DOHH2 (cell line): ENCODE results near the gene CD3E.

Source experiments
- H3F3A ChIP-seq: fragments of 200-600 bp; sonication (generic), shearing (Covaris generic); 2 replicates; pipeline ENCODE4 v1.6.0; 2016; ENCODE audit warnings: antibody characterized with exemption, mild to moderate bottlenecking; ENCODE audit not compliant: control insufficient read depth, insufficient read depth
- H3K27ac ChIP-seq: fragments of 200-600 bp; sonication (generic); 2 replicates; pipeline ENCODE4 v1.5.1; 2014; ENCODE audit warnings: low read depth, mild to moderate bottlenecking, low read length, moderate library complexity
- H3K27me3 ChIP-seq: fragments of 200-600 bp; sonication (generic); 2 replicates; pipeline ENCODE4 v1.6.1; 2014; ENCODE audit warnings: mild to moderate bottlenecking, low read length, mixed read lengths; ENCODE audit not compliant: control insufficient read depth
- H3K36me3 ChIP-seq: fragments of 200-600 bp; sonication (generic); 2 replicates; pipeline ENCODE4 v1.6.1; 2014; ENCODE audit warnings: mild to moderate bottlenecking, low read length, moderate library complexity, mixed read lengths; ENCODE audit not compliant: control insufficient read depth
- H3K4me1 ChIP-seq: fragments of 200-600 bp; sonication (generic); 2 replicates; pipeline ENCODE4 v1.6.1; 2014; ENCODE audit warnings: mild to moderate bottlenecking, low read length, mixed read lengths; ENCODE audit not compliant: control insufficient read depth
- H3K4me2 ChIP-seq: fragments of 200-600 bp; sonication (generic); 2 replicates; pipeline ENCODE4 v1.6.0; 2014; ENCODE audit warnings: mild to moderate bottlenecking, low read length, moderate library complexity
- H3K4me3 ChIP-seq: fragments of 200-600 bp; sonication (generic); 2 replicates; pipeline ENCODE4 v1.5.1; 2014; ENCODE audit warnings: mild to moderate bottlenecking, low read length, mixed read lengths
- H3K79me2 ChIP-seq: fragments of 200-600 bp; sonication (generic); 2 replicates; pipeline ENCODE4 v1.6.1; 2014; ENCODE audit warnings: mild to moderate bottlenecking, low read length, mixed read lengths; ENCODE audit not compliant: control insufficient read depth
- H3K9me2 ChIP-seq: fragments of 200-600 bp; sonication (generic); replicated peaks from 2 replicates; pipeline ENCODE4 v1.6.1; 2014; ENCODE audit warnings: mild to moderate bottlenecking, low read length, mixed read lengths; ENCODE audit not compliant: control insufficient read depth
- H3K9me3 ChIP-seq: fragments of 200-600 bp; sonication (generic); 2 replicates; pipeline ENCODE4 v1.6.1; 2014; ENCODE audit warnings: antibody characterized with exemption, low read length, mixed read lengths; ENCODE audit not compliant: control insufficient read depth, insufficient read depth
- H4K20me1 ChIP-seq: fragments of 200-600 bp; sonication (generic); 2 replicates; pipeline ENCODE4 v1.6.0; 2014; ENCODE audit warnings: low read depth, mild to moderate bottlenecking, antibody characterized with exemption, low read length, moderate library complexity; ENCODE audit not compliant: control insufficient read depth, insufficient read depth
- EZH2phosphoT487 ChIP-seq: fragments of 200-600 bp; sonication (generic); IDR thresholded peaks from 2 replicates; pipeline ENCODE4 v1.6.1; 2017; ENCODE audit warnings: borderline replicate concordance, mild to moderate bottlenecking, antibody characterized with exemption, low read length, moderate library complexity, mixed read lengths
- TF ChIP-seq, protein P1 (sequence below): fragments of 200-600 bp; sonication (generic); IDR thresholded peaks from one replicate; pipeline ENCODE4 v1.5.1; 2014; ENCODE audit warnings: antibody characterized with exemption, mild to moderate bottlenecking, low read depth, low read length; ENCODE audit not compliant: poor library complexity, severe bottlenecking

CD3E gene

DNA sequence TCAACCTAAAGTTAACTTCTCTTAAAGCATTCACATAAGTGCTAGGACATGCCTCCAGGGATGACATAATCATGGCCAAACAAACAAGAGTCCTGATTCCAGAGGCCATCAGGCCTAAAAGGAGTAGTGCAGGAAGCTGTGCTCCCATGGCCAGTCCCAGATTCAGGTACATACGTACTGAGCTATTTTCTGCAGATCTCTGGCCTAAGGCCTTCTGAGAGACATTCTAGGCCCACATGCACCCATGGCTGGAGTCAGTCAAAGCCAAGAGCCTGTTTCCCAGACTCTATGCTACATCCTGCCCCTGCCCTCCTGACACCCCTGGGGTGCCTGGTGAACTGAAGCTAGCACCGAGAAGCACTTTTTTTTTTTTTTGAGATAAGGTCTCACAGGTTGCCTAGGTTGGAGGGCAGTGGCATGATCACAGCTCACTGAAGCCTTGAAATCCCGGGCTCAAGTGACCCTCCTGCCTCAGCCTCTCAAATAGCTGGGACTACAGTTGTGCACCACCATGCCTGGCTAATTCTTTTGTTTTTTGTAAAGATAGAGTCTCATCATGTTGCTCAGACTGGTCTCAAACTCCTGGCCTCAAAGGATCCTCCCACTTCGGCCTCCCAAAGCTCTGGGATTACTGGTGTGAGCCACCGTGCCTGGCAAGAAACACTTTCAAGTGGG, 37.4 kb downstream of the CD3E start:
- Histone ChIP-seq H3K4me1 (peaks cover 25% of the 10 kb centered on the region), H3K4me3 (no peak overlapping the region), H3K9me3 (no peaks in the 10 kb centered on the region), H3K4me2 (no peak overlapping the region), H3K9me2 (no peaks in the 10 kb centered on the region), H3K27me3 (no peaks in the 10 kb centered on the region), H3K79me2 (no peaks in the 10 kb centered on the region), H3K36me3 (no peaks in the 10 kb centered on the region), H3K27ac (no peak overlapping the region), H4K20me1 (no peaks in the 10 kb centered on the region), H3F3A (no peaks in the 10 kb centered on the region)
- TF ChIP-seq, protein P1, sequence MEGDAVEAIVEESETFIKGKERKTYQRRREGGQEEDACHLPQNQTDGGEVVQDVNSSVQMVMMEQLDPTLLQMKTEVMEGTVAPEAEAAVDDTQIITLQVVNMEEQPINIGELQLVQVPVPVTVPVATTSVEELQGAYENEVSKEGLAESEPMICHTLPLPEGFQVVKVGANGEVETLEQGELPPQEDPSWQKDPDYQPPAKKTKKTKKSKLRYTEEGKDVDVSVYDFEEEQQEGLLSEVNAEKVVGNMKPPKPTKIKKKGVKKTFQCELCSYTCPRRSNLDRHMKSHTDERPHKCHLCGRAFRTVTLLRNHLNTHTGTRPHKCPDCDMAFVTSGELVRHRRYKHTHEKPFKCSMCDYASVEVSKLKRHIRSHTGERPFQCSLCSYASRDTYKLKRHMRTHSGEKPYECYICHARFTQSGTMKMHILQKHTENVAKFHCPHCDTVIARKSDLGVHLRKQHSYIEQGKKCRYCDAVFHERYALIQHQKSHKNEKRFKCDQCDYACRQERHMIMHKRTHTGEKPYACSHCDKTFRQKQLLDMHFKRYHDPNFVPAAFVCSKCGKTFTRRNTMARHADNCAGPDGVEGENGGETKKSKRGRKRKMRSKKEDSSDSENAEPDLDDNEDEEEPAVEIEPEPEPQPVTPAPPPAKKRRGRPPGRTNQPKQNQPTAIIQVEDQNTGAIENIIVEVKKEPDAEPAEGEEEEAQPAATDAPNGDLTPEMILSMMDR = no peak
- no peak for TF ChIP-seq EZH2phosphoT487

DNA sequence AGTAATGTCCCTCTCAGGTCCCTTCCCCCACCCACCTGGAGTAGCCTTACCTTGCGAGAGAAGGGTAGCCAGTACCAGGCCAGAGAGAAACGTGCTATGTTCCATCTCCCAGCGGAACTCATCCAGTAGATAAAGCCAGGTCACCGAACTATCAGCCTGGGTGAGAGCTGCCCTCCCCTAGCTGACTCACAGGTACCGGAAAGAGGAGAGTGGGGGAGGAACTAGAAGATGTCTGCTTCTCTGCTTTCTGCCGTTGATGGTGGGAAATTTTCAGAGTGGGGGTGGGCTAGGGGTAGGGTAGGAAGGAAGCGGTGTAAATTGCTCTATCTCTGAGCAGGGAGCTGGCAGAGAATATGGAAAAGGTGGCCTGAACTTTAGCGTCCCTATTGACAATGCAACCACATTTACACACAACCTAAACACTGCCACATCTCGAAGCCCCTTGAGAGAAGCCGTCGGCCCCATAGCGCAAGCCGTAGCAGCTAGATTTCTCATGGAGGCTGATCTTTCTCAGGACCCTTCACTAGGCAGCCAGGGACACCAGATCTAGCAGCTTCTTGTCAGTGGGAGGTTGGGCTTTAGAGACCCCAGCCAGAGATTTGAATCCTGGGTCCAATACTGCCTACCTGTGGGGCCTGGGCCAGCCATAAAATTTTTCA, 38.1 kb downstream of the CD3E start, which contains the start of gene CD3D:
CD3D (minus strand) TSS at position 203 of the 659 bp plus-strand sequence; CDS start at position 105, 98 bp downstream.
- H3K79me2 ChIP-seq = no peaks in the 10 kb centered on the region
- H3K9me2 ChIP-seq = no peaks in the 10 kb centered on the region
- no peak within 1 kb of the TSS for H3K27ac ChIP-seq
- no peaks in the 10 kb centered on the region for H3F3A ChIP-seq
- H3K4me2 ChIP-seq = no peak within 1 kb of the TSS
- TF ChIP-seq, protein P1 = no peak
- no peak for TF ChIP-seq EZH2phosphoT487
- H4K20me1 ChIP-seq = no peaks in the 10 kb centered on the region
- H3K36me3 ChIP-seq = no peaks in the 10 kb centered on the region
- peaks cover 25% of the 10 kb centered on the region for H3K4me1 ChIP-seq
- no peaks in the 10 kb centered on the region for H3K9me3 ChIP-seq
- no peaks in the 10 kb centered on the region for H3K27me3 ChIP-seq
- H3K4me3 ChIP-seq = no peak within 1 kb of the TSS

GRCh38 chr11:118343248-118343647, 38.7 kb downstream of the CD3E start:
- no peaks in the 10 kb centered on the region for H3K9me3 ChIP-seq
- H4K20me1 ChIP-seq = no peaks in the 10 kb centered on the region
- no peaks in the 10 kb centered on the region for H3K9me2 ChIP-seq
- H3K27ac ChIP-seq = no peak overlapping the region
- peaks cover 23% of the 10 kb centered on the region for H3K4me1 ChIP-seq
- H3K4me3 ChIP-seq = no peak overlapping the region
- H3K36me3 ChIP-seq = no peaks in the 10 kb centered on the region
- H3K4me2 ChIP-seq = no peak overlapping the region
- H3K27me3 ChIP-seq = no peaks in the 10 kb centered on the region
- no peaks in the 10 kb centered on the region for H3F3A ChIP-seq
- H3K79me2 ChIP-seq = no peaks in the 10 kb centered on the region
- TF ChIP-seq, protein P1 = no peak
- no peak for TF ChIP-seq EZH2phosphoT487
